Ectodermal cell (in vitro differentiated cells): ENCODE data around the gene NAV3.

ENCODE experiments used
- H3K27ac ChIP-seq: 2 replicates; pipeline ENCODE4 v1.7.0; 2013; ENCODE audit warnings: mild to moderate bottlenecking, low read depth, low read length; ENCODE audit not compliant: insufficient read depth, poor library complexity, severe bottlenecking
- H3K27me3 ChIP-seq: 2 replicates; pipeline ENCODE4 v1.7.0; 2013; ENCODE audit warnings: mild to moderate bottlenecking, low read length; ENCODE audit not compliant: insufficient read depth, control insufficient read depth, poor library complexity, severe bottlenecking
- H3K36me3 ChIP-seq: one replicate; pipeline ENCODE4 v1.7.0; 2013; ENCODE audit warnings: low read length; ENCODE audit not compliant: control insufficient read depth, insufficient read depth
- H3K4me1 ChIP-seq: one replicate; pipeline ENCODE4 v1.7.0; 2013; ENCODE audit warnings: low read length; ENCODE audit not compliant: control insufficient read depth, insufficient read depth
- H3K4me3 ChIP-seq: 2 replicates; pipeline ENCODE4 v1.7.0; 2013; ENCODE audit warnings: low read depth, low read length, control low read depth; ENCODE audit not compliant: insufficient read depth
- H3K9me3 ChIP-seq: 2 replicates; pipeline ENCODE4 v1.7.0; 2013; ENCODE audit warnings: mild to moderate bottlenecking, low read length, moderate library complexity; ENCODE audit not compliant: control insufficient read depth
- WGBS, 2 experiments: methylation state at CpG; one replicate each; pipeline ENCODE4 v1.1.7; 2013; ENCODE audit warnings: missing lambda C conversion rate in 2 of 2; 5-methylcytosine and 5-hydroxymethylcytosine counted together

NAV3 gene

DNA sequence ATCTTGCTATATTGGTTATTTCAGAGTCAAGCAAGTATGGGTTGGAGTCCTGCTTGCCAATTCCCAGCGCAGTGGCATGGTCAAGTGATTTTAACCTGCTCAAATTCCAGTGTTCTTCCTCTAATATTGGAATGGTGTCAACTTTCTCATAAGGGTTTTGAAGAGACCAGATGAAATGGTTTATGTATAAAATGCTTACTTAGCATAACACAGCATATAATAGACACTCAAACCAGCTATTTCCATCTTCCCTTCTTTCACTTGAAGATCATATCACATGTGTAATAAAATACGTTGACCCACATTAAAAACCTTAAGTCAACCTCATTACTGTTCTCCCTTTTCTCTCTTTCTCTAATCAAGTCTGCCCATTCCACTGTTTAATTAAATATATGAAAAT, 144.0 kb downstream of the NAV3 start:
- Histone ChIP-seq H3K27me3 (no peaks in the 10 kb centered on the region), H3K4me3 (no peak overlapping the region), H3K4me1 (no peaks in the 10 kb centered on the region), H3K9me3 (no peaks in the 10 kb centered on the region), H3K27ac (no peak overlapping the region), H3K36me3 (no peaks in the 10 kb centered on the region)
- 97 to 100% methylated on average over 2 of the region's 2 CpGs for WGBS, 2 experiments

DNA sequence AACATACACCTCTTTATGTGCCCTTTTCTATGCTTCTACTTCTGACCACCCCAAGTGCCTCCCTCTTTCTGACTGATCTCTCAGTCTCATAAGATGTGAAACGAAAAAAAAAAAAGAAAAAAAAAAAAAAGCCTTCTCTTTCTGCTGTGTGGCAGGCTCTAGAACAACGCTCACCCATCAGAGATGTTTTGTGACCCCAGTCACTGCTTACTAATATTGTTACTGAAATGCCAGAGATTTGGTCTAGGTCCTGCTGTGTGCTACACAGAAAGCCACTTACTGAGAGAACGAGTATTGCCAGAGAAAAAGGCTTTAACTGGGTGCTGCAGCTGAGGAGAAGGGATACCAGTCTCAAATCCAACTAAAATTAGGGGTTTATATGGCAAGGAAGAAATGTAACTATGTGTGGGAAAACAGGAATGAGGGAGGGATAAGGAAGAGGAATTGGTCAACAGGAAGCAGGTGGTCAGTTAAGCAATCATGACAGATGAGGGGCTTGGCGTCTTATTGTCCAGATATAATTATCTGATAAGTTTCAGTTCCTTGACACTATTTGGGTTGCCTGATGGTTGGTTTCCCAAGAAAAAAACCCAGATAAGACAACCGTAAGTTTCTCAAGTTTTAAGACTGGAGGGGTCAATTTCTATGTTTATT, 149.0 kb downstream of the NAV3 start:
- no peaks in the 10 kb centered on the region for H3K9me3 ChIP-seq
- H3K36me3 ChIP-seq = no peaks in the 10 kb centered on the region
- H3K27me3 ChIP-seq = no peaks in the 10 kb centered on the region
- 91 to 93% methylated on average over 5 of the region's 5 CpGs for WGBS, 2 experiments
- no peak overlapping the region for H3K27ac ChIP-seq
- no peaks in the 10 kb centered on the region for H3K4me1 ChIP-seq
- H3K4me3 ChIP-seq = no peak overlapping the region

DNA sequence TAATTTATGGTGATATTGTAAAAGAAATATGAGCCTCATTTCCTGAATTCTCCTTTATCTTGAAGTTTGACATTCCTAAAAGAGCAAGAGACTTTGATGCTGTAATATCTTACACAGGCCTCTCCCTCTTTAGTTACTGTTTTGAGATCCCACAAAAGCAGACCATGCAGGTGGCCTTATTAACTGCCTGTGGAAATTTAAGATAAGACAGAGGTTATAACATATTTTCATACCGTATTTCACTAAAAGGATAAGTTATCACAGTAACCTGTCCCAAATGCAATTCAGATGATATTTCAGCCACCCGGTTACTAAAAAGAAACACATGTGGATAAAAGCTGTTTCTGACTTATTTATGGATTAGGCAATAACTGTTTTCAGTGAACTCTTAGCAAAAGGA, 150.1 kb downstream of the NAV3 start:
- 92 to 100% methylated on average over 2 of the region's 2 CpGs for WGBS, 2 experiments
- H3K9me3 ChIP-seq = no peaks in the 10 kb centered on the region
- H3K4me1 ChIP-seq = no peaks in the 10 kb centered on the region
- H3K27me3 ChIP-seq = no peaks in the 10 kb centered on the region
- no peak overlapping the region for H3K4me3 ChIP-seq
- H3K36me3 ChIP-seq = no peaks in the 10 kb centered on the region
- no peak overlapping the region for H3K27ac ChIP-seq

DNA sequence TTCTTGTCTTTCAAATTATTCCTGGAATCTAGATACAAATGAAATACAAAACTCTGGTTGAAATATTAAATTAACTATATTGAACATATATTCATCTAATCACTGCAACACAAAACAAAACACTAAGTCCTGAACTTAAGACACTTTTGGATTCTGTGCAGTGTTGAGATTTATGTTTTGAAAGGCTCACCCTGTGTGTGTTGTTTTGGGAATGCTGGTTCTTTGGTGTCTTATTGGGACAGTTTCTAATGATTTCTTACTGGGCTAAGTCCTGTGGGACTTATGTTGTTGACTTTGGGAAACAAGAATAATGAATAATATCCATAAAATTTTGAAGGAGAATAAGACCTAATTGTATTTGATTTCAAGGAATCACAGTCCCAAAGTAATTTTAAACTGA, 153.2 kb downstream of the NAV3 start:
- Histone ChIP-seq H3K9me3 (no peaks in the 10 kb centered on the region), H3K36me3 (no peaks in the 10 kb centered on the region), H3K27ac (no peak overlapping the region), H3K27me3 (no peaks in the 10 kb centered on the region), H3K4me3 (no peak overlapping the region), H3K4me1 (no peaks in the 10 kb centered on the region)

DNA sequence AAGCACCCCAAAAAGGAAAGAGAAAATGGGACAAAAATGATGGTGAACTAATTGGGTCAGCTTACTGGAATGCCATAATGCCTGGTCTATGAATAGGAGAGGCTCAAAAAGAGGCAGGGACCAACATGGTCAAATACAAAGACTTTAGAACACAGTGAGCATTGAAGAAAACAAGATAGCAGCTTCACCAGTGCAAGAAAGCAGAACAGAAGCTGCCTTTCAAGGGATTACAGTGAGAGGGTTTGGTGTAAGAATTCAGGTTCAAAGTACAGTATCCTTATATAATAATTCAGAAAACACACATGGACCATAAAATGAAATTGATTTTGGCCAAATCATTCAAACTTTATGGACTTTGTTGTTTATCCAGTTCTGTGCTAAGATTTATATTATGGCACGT, 162.1 kb downstream of the NAV3 start:
- Histone ChIP-seq H3K4me3 (no peak overlapping the region), H3K4me1 (no peaks in the 10 kb centered on the region), H3K27me3 (no peaks in the 10 kb centered on the region), H3K9me3 (no peaks in the 10 kb centered on the region), H3K36me3 (no peaks in the 10 kb centered on the region), H3K27ac (no peak overlapping the region)
- WGBS, 2 experiments = 100% methylated on average over 1 of the region's 1 CpG

DNA sequence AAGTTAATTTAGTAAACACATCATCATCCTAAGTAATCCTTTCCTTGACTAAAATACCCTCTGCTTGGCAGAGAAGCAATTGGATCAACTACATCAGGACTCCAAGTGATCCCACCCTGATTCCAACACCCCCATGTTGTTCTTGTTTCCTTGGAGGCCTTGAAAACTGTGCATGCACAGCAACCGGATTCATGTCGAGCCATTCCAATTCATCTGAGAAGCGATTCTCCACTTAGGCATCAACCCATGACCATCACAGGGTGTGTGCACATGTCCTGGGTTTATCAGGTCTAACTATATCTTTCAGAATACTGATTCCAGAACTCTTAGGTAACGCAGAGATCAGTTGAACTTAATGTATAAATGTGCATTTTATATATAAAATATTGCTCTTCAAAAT, 163.0 kb downstream of the NAV3 start:
- H3K4me3 ChIP-seq = no peak overlapping the region
- no peaks in the 10 kb centered on the region for H3K9me3 ChIP-seq
- H3K36me3 ChIP-seq = no peaks in the 10 kb centered on the region
- WGBS, 2 experiments = 62 to 63% methylated on average over 3 to 4 of the region's 4 CpGs
- H3K27me3 ChIP-seq = no peaks in the 10 kb centered on the region
- H3K27ac ChIP-seq = no peak overlapping the region
- no peaks in the 10 kb centered on the region for H3K4me1 ChIP-seq

DNA sequence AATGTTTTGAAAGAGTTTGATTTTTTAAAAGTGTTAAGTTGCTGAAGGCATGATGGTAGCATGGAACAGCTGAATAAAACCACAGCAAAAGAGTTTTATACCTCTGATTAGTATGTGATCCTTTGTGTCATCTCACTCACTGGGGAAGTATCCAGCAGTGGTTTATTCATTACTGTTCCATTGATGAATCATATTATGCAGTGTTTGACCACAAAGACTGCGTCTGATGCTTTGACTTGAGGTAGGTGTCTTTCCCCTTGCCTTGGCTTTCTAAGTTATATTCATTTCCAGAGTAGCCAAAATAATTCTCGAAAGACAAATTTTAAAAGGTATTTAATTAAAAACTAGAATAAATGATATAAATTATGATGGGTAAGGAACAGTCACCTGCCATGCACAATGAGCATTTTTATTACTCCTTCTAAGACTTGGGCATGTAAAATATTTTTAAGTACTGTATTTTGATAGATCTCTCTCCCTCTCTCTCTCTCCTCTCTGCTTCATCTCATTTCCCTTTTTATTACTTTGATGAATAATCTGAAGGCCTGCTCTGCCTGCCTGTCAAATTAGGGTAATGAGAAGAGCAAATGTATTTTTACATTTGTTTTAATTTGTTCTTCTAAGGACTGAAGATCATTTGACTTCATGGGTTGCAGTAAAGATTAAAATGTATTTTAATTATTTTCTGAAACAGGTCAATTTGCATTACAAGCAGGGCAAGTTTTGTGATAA, 164.9 kb downstream of the NAV3 start:
- H3K36me3 ChIP-seq = no peaks in the 10 kb centered on the region
- H3K4me1 ChIP-seq = no peaks in the 10 kb centered on the region
- no peaks in the 10 kb centered on the region for H3K9me3 ChIP-seq
- 100% methylated on average over 1 of the region's 2 CpGs for WGBS, 2 experiments
- no peak overlapping the region for H3K27ac ChIP-seq
- no peak overlapping the region for H3K4me3 ChIP-seq
- H3K27me3 ChIP-seq = no peaks in the 10 kb centered on the region

DNA sequence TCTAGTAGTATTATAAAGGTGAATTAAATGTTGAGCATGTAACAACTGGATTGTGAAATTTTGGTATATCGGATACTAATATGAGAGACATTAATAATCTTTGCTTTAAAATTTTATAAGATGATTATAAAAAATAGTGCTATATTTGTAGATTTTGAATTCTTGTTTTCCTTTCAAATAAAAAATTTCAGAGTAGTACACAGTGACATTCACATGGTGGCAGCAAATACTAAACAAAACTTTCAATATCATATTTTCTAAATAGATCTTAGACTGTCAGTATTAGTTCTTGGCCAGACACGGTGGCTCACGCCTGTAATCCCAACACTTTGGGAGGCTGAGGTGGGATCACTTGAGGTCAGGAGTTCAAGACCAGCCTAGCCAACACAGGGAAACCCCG, 166.0 kb downstream of the NAV3 start:
- WGBS, 2 experiments = 87 to 94% methylated on average over 3 to 4 of the region's 4 CpGs
- no peak overlapping the region for H3K27ac ChIP-seq
- H3K4me1 ChIP-seq = no peaks in the 10 kb centered on the region
- H3K36me3 ChIP-seq = no peaks in the 10 kb centered on the region
- H3K9me3 ChIP-seq = no peaks in the 10 kb centered on the region
- no peaks in the 10 kb centered on the region for H3K27me3 ChIP-seq
- H3K4me3 ChIP-seq = no peak overlapping the region

DNA sequence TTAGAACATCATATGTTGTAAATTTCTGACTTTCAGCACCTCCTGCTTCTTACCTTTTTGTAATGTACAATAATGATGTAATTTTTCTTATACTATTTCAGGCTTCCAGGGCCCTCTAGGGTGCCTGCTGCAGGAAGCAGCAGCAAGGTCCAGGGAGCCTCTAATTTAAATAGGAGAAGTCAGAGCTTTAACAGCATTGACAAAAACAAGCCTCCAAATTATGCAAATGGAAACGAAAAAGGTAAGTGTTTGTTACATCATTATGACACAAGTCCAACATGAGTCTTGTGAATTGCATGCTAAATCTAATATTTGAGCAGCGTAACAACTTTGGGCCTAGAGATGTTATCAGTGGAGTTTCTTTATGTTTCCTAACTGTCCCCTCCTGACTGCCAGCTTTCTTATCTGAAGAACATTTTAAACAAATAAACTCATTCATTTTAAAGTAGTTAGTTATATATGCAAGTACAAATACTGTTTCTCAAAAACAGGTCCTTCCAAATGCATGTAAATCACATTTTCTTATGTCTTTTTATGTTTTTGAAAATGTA, 167.6 kb downstream of the NAV3 start:
- no peaks in the 10 kb centered on the region for H3K4me1 ChIP-seq
- H3K27ac ChIP-seq = no peak overlapping the region
- H3K4me3 ChIP-seq = no peak overlapping the region
- no peaks in the 10 kb centered on the region for H3K9me3 ChIP-seq
- no peaks in the 10 kb centered on the region for H3K27me3 ChIP-seq
- 75 to 79% methylated on average over 2 of the region's 2 CpGs for WGBS, 2 experiments
- H3K36me3 ChIP-seq = no peaks in the 10 kb centered on the region

DNA sequence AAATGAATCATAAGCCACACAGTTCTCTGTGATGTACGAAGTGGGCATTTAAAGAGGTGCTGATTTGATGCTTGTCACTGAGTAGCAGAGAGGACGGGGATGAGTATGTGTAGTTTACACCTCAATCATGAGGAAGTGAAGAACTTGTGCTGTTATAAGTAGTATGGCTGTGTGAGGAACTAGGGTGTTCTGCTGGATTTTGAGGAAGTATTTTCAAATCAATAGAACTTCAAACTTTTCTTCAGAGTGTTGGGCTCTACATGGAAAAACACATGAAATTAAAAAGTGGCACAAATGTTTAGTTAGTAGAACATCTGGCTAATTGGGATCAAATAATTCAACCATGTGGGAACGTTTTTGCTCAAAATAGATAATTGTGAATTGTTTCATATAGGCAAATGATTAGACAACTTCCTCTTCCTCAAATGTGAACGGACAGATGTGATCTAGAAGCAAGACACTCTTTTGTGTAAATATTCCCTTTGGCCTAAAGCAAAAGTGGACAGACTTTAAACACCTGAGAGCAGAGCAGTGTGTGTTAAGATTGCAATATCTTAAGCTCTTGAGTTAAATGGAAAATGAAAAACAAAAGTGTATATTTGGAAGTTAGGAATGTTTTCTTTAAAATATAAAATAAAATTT, 168.5 kb downstream of the NAV3 start:
- no peaks in the 10 kb centered on the region for H3K27me3 ChIP-seq
- no peaks in the 10 kb centered on the region for H3K9me3 ChIP-seq
- no peak overlapping the region for H3K27ac ChIP-seq
- no peaks in the 10 kb centered on the region for H3K4me1 ChIP-seq
- no peak overlapping the region for H3K4me3 ChIP-seq
- WGBS, 2 experiments = 78 to 85% methylated on average over 3 to 4 of the region's 4 CpGs
- no peaks in the 10 kb centered on the region for H3K36me3 ChIP-seq
